HG02678 (cell line): ENCODE results near the gene SYTL2.
"Not testable (repeated sequence)": the region's sequence is repeated elsewhere in the genome, so short reads cannot be mapped to it uniquely, and the experiment has no call there.

Experiments used
- ATAC-seq: cut with Tn5 transposase; IDR thresholded peaks from one replicate; pipeline ENCODE4 v1.9.1; 2021; ENCODE audit warnings: mild to moderate bottlenecking, moderate library complexity; ENCODE audit not compliant: unreplicated experiment

SYTL2 gene

GRCh38 chr11:85795712-85796487 is 15.0 kb downstream of the SYTL2 start:
- no peak for ATAC-seq

GRCh38 chr11:85791409-85791990 is 19.4 kb downstream of the SYTL2 start:
- ATAC-seq, result no peak

GRCh38 chr11:85787809-85788760 is 22.9 kb downstream of the SYTL2 start:
- ATAC-seq, result peak; percentile 48

- ATAC-seq, result no peak
Measured at GRCh38 chr11:85787168-85787567, 23.8 kb downstream of the SYTL2 start.

GRCh38 chr11:85784480-85785265 is 26.3 kb downstream of the SYTL2 start:
- ATAC-seq, result no peak

GRCh38 chr11:85783758-85784157 is 27.2 kb downstream of the SYTL2 start:
- ATAC-seq, result no peak

GRCh38 chr11:85780780-85781517 is 30.0 kb downstream of the SYTL2 start:
- ATAC-seq, result not testable (repeated sequence)

- ATAC-seq, result no peak
Measured at GRCh38 chr11:85779956-85780640, 30.8 kb downstream of the SYTL2 start.

GRCh38 chr11:85777603-85777972 is 33.4 kb downstream of the SYTL2 start:
- ATAC-seq, result not testable (repeated sequence)

GRCh38 chr11:85776951-85777602 is 33.9 kb downstream of the SYTL2 start:
- no peak for ATAC-seq

GRCh38 chr11:85774256-85775101 is 36.5 kb downstream of the SYTL2 start:
- ATAC-seq, result peak; percentile 45

GRCh38 chr11:85772695-85773094 is 38.2 kb downstream of the SYTL2 start:
- ATAC-seq, result no peak

GRCh38 chr11:85771568-85771967 is 39.4 kb downstream of the SYTL2 start:
- ATAC-seq, result no peak

- no peak for ATAC-seq
Measured at GRCh38 chr11:85769771-85770170, 41.2 kb downstream of the SYTL2 start.

GRCh38 chr11:85768473-85769146 is 42.3 kb downstream of the SYTL2 start:
- peak; percentile 58 for ATAC-seq

GRCh38 chr11:85767246-85767945 is 43.5 kb downstream of the SYTL2 start:
- ATAC-seq, result no peak

GRCh38 chr11:85766721-85767161 is 44.2 kb downstream of the SYTL2 start:
- no peak for ATAC-seq
